NCI-H2081 treated with DMSO at 0.1 percent for 48 hours (cell line): Measurements from ENCODE around the gene MTOR.

Source experiments
- DNase-seq: peaks from one replicate; lab custom pipeline; 2025; lab: John Stamatoyannopoulos, UW

Gene MTOR

GRCh38 chr1:11151114-11151513 is 111.2 kb downstream of the MTOR start:
- DNase-seq, result no peak

- DNase-seq, result no peak
These were observed 112.0 kb downstream of the MTOR start for GRCh38 chr1:11150326-11150725.

- DNase-seq, result no peak
These were observed 115.1 kb downstream of the MTOR start for GRCh38 chr1:11147197-11147770.

- DNase-seq, result no peak
These were observed 116.6 kb downstream of the MTOR start for GRCh38 chr1:11145741-11146140.

- no peak for DNase-seq
These were observed 117.6 kb downstream of the MTOR start for GRCh38 chr1:11144570-11145256.

GRCh38 chr1:11143907-11144306 is 118.4 kb downstream of the MTOR start:
- no peak for DNase-seq

- no peak for DNase-seq
These were observed 119.0 kb downstream of the MTOR start for GRCh38 chr1:11143401-11143800.

- no peak for DNase-seq
These were observed 119.5 kb downstream of the MTOR start for GRCh38 chr1:11142618-11143391.

- DNase-seq, result no peak
These were observed 123.4 kb downstream of the MTOR start for GRCh38 chr1:11138952-11139351.

GRCh38 chr1:11138029-11138428 is 124.3 kb downstream of the MTOR start:
- DNase-seq, result no peak

- no peak for DNase-seq
These were observed 127.5 kb downstream of the MTOR start for GRCh38 chr1:11134898-11135266.

- no peak for DNase-seq
These were observed 128.0 kb downstream of the MTOR start for GRCh38 chr1:11134251-11134897.

- DNase-seq, result no peak
These were observed 129.6 kb downstream of the MTOR start for GRCh38 chr1:11132563-11133293.

- DNase-seq, result no peak
These were observed 130.5 kb downstream of the MTOR start for GRCh38 chr1:11131816-11132215.

- no peak for DNase-seq
These were observed 131.9 kb downstream of the MTOR start for GRCh38 chr1:11130406-11130805.

GRCh38 chr1:11129649-11130390 is 132.5 kb downstream of the MTOR start:
- no peak for DNase-seq

GRCh38 chr1:11126569-11126968 is 135.8 kb downstream of the MTOR start:
- no peak for DNase-seq

GRCh38 chr1:11125931-11126330 is 136.4 kb downstream of the MTOR start:
- DNase-seq, result no peak

GRCh38 chr1:11124965-11125364 is 137.4 kb downstream of the MTOR start:
- DNase-seq, result no peak

GRCh38 chr1:11116318-11116717 is 146.0 kb downstream of the MTOR start:
- no peak for DNase-seq

GRCh38 chr1:11114966-11115365 is 147.4 kb downstream of the MTOR start:
- DNase-seq, result no peak
